Measurements from ENCODE around the gene CDH4.

DNA sequence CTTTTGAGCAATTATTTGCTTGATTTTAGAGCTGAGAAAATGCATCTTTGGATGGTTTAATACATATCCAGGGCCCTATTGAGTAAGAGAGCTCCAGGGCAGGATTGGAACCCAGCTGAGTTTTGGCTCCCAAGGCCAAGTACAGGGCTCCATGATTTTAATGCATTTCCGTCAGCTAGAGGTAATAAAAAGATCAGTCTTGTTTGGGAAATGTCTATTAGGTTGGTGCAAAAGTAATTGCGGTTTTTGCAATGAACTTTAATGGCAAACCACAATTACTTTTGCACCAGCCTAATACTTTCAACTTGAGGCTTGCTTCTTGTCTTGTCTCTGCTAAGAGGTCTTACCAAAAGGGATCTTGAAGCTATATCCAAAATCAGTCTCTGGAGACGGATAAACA lies 29.4 kb upstream of the CDH4 start:
- TF ChIP-seq, protein P1, sequence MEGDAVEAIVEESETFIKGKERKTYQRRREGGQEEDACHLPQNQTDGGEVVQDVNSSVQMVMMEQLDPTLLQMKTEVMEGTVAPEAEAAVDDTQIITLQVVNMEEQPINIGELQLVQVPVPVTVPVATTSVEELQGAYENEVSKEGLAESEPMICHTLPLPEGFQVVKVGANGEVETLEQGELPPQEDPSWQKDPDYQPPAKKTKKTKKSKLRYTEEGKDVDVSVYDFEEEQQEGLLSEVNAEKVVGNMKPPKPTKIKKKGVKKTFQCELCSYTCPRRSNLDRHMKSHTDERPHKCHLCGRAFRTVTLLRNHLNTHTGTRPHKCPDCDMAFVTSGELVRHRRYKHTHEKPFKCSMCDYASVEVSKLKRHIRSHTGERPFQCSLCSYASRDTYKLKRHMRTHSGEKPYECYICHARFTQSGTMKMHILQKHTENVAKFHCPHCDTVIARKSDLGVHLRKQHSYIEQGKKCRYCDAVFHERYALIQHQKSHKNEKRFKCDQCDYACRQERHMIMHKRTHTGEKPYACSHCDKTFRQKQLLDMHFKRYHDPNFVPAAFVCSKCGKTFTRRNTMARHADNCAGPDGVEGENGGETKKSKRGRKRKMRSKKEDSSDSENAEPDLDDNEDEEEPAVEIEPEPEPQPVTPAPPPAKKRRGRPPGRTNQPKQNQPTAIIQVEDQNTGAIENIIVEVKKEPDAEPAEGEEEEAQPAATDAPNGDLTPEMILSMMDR (IDR thresholded peaks at IDR 0.05 in 8 of 11, conservative IDR thresholded peaks at IDR 0.05 in 3 of 11): no peak
- no peak for TF ChIP-seq POLR2A (IDR thresholded peaks at IDR 0.05)
- no peak for TF ChIP-seq POLR2AphosphoS5 (IDR thresholded peaks at IDR 0.05)
